NOMO-1 (cell line): ENCODE data around the gene FBXW11.
"Not testable (repeated sequence)": the region's sequence is repeated elsewhere in the genome, so short reads cannot be mapped to it uniquely, and the experiment has no call there.

Source experiments
- DNase-seq, 2 experiments: peaks; one replicate each; lab custom pipeline; 2025; ENCODE audit not compliant: unreplicated experiment in 2 of 2; lab: John Stamatoyannopoulos, UW

Gene FBXW11

GRCh38 chr5:171986772-171987171 lies 19.7 kb downstream of the FBXW11 start:
- no peak for DNase-seq

GRCh38 chr5:171984748-171985419 lies 21.6 kb downstream of the FBXW11 start:
- no peak for DNase-seq

- DNase-seq, result no peak
Measured at GRCh38 chr5:171981847-171982246, 24.6 kb downstream of the FBXW11 start.

- DNase-seq, result no peak
Measured at GRCh38 chr5:171980792-171981191, 25.6 kb downstream of the FBXW11 start.

- DNase-seq, result no peak
Measured at GRCh38 chr5:171979606-171980005, 26.8 kb downstream of the FBXW11 start.

- DNase-seq, result no peak
Measured at GRCh38 chr5:171978519-171978918, 27.9 kb downstream of the FBXW11 start.

- no peak for DNase-seq
Measured at GRCh38 chr5:171978016-171978415, 28.4 kb downstream of the FBXW11 start.

- DNase-seq, result not testable (repeated sequence)
Measured at GRCh38 chr5:171977244-171977950, 29.0 kb downstream of the FBXW11 start.

- no peak for DNase-seq
Measured at GRCh38 chr5:171975877-171976667, 30.4 kb downstream of the FBXW11 start.

- no peak for DNase-seq
Measured at GRCh38 chr5:171975262-171975876, 31.1 kb downstream of the FBXW11 start.

GRCh38 chr5:171970826-171971225 lies 35.6 kb downstream of the FBXW11 start:
- no peak for DNase-seq

GRCh38 chr5:171969288-171969880 lies 37.1 kb downstream of the FBXW11 start:
- no peak for DNase-seq

- no peak for DNase-seq
Measured at GRCh38 chr5:171968531-171968930, 37.9 kb downstream of the FBXW11 start.

GRCh38 chr5:171966964-171967363 lies 39.5 kb downstream of the FBXW11 start:
- DNase-seq, result no peak

GRCh38 chr5:171966270-171966669 lies 40.2 kb downstream of the FBXW11 start:
- no peak for DNase-seq

GRCh38 chr5:171965745-171966144 lies 40.7 kb downstream of the FBXW11 start:
- peak in 1 of 2 experiments; percentile 24 for DNase-seq

- DNase-seq, result no peak
Measured at GRCh38 chr5:171963416-171963815, 43.0 kb downstream of the FBXW11 start.

- peak in 1 of 2 experiments; percentile 28 for DNase-seq
Measured at GRCh38 chr5:171961117-171961516, 45.3 kb downstream of the FBXW11 start.

- no peak for DNase-seq
Measured at GRCh38 chr5:171957591-171958251, 48.7 kb downstream of the FBXW11 start.

- DNase-seq, result no peak
Measured at GRCh38 chr5:171956887-171957495, 49.4 kb downstream of the FBXW11 start.
